Left lobe of liver (tissue), 2 donors: ENCODE results near the gene ZSCAN21. TPM values are rescaled to one million over a fixed set of nuclear protein-coding genes. Genes with fewer than 3 reads are reported as not detected.

Experiments
- ATAC-seq: fragments of 200-7000 bp; cut with Tn5 transposase; one replicate; pipeline ENCODE4 v1.9.1; 2020; ENCODE audit warnings: mild to moderate bottlenecking, moderate library complexity
- DNase-seq: peaks from one replicate; pipeline ENCODE4 v3.0.0-alpha.2; 2020; ENCODE audit warnings: low spot score
- total RNA-seq: library from RNA; stranded (reverse); gene quantifications from one replicate; pipeline ENCODE4 v1.2.1, GENCODE V29; 2021
- donor health status: DM: no; HTN: no; CAD: no; lungs with moderate emphysema.
- donor health status: DM: no; HTN: yes; CAD: no.

Gene ZSCAN21
- total RNA-seq, 1 donor from 2014 or later, result 7.7 TPM

DNA sequence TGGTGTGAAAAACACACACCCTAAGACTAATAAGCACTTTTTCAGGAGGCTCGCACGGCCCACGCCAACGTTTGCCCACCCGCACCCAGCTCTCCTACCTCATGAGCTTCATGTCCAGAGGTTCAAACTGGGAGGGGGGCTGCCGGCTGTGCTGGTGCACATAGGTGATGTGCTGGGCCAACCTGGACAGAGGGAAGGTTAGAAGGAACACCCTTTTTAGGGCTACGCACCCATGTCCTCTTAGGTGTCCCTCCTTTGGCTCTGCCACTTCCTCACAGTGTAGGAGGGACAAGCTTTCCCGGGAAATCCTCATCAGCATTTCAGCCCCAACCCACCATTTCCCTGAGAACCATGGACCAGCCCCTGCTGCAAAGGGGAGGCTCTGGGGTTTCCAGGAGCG lies 45.7 kb downstream of the ZSCAN21 start:
- ATAC-seq (no peak), DNase-seq (no peak)

- ATAC-seq (no peak), DNase-seq (no peak)
Measured at GRCh38 chr7:100095704-100096103, 46.1 kb downstream of the ZSCAN21 start.

GRCh38 chr7:100098913-100099312 lies 49.3 kb downstream of the ZSCAN21 start:
- no peak for ATAC-seq
- no peak for DNase-seq

DNA sequence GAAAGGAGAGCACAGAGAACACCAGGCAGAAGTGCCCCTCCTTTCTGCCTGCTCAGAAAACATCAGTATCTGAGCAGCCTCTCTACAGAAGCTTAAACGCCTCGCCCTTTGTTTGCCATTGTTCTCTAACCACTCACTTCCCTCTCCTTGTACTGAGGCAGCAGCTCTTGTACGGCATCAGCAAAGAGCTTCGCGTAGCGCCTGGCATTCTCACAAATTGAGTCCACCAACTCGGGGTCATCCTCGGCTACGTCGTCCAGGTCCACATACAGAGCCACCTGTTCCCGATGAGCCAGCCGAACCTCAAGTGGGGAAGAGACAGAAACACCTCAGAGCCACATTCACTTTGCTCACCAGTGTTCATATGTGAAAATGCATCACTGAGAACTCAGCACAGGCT lies 49.9 kb downstream of the ZSCAN21 start:
- no peak for DNase-seq
- ATAC-seq, result no peak

GRCh38 chr7:100100420-100101015 lies 50.9 kb downstream of the ZSCAN21 start:
- ATAC-seq, result peak; percentile 89
- peak; percentile 92 for DNase-seq

DNA sequence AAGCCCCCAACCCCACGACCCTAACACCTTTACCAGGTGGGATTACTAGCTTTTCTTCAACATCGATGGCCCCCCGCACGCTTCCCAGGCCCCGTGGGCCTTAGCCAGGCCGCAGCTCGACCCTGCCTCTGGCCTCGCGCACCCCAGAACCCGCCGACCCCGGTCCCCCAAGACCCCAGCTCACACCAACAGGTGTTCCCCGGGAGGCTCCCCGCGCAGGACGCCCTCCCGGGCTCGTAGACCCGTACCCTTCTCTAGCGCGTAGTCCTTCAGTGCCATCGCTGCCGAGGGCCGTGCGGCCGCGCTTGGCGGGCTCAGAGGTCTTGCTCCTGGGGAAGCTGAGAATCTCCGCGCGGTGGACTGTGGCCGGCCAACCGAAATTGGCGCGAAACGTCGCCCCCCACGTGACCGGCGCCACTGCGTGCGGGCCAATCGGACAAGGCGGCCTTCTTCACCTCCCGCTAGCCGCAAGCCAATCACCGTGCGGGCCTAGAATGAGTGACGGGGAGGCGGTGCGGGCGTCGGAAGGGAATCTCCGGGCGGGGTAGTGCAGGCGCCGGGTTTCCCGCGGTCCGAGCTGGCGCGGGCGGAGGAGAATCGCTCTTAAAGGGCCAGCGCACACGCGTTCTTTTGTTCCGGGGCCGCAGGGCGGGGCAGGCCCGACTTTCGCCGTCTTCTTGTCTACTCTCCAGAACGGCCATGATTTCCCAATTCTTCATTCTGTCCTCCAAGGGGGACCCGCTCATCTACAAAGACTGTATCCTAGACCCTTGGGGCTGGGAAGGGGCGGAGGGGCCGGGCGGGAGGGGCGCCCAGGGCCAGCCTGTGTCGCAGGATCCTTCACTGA lies 51.7 kb downstream of the ZSCAN21 start, which contains the start of the genes AP4M1 and MCM7:
Gene AP4M1 (plus strand): TSS at position 628 of the 847 bp plus-strand sequence. CDS start 72 bp downstream, at position 700.
Gene MCM7 (minus strand): TSS at position 382 of the 847 bp plus-strand sequence. CDS start 103 bp downstream, at position 279.
- peak; percentile 87 for ATAC-seq
- peak; percentile 99 for DNase-seq

GRCh38 chr7:100102950-100103840 lies 53.6 kb downstream of the ZSCAN21 start:
- no peak for ATAC-seq
- DNase-seq, result no peak

- ATAC-seq, result no peak
- DNase-seq, result no peak
Measured at GRCh38 chr7:100105534-100105933, 56.0 kb downstream of the ZSCAN21 start.

GRCh38 chr7:100106633-100107032 lies 57.1 kb downstream of the ZSCAN21 start:
- no peak for ATAC-seq
- no peak for DNase-seq

- ATAC-seq (peak; percentile 25), DNase-seq (no peak)
Measured at GRCh38 chr7:100107125-100107737, 57.7 kb downstream of the ZSCAN21 start.

DNA sequence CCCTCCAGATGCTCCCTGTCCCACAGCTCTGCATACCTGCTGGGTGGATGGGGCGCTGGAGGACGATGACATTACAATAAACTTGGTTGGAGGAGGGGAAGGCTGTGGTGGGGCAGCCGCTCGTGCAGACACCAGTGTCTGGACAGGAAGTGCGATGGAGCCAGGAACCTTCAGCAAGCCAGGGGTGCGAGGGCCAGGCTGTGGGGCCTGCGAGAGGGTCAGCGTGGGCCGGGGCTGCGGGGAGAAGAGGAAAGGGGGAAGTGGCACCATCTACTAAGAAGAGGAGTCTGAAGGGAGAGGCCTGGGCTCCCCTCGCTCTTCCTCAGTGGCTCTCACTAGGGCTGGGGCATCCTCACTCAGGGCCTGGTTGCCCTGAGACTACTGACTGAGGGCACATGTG lies 58.3 kb downstream of the ZSCAN21 start:
- peak; percentile 9 for ATAC-seq
- DNase-seq, result no peak

DNA sequence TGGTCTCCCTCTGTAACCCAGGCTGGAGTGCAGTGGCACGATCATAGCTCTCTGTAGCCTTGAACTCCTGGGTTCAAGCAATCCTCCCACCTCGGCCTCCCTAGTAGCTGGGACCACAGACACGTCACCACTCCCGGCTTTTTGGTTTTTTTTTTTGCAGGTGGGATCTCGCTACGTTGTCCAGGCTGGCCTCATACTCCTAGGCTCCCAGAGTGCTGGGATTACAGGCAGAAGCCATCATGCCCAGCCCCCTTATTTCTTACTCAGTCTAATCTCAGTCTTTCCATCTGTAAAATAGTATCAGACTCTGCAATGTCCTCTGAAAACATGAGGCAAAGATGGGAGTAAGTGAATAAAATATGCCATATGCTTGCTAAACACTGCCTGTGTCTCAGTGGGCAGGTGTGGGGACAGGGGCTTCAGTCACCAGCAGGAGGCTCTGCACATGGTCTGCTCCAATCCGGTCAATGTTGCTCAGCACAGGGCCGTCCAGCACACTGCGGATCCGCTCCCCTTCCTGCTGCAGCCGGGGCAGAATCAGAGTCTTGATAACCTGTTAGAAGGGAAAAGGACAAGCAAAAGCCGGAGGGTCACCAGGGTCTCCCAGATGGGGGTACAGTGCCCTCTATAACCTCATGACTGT lies 60.1 kb downstream of the ZSCAN21 start:
- DNase-seq, result no peak
- no peak for ATAC-seq

- ATAC-seq, result no peak
- no peak for DNase-seq
Measured at GRCh38 chr7:100111156-100111555, 61.6 kb downstream of the ZSCAN21 start.

GRCh38 chr7:100111914-100112313 lies 62.3 kb downstream of the ZSCAN21 start:
- ATAC-seq (no peak), DNase-seq (no peak)

Other genes with a start within 250 kb of the ZSCAN21 start
- gene CYP3A43, start 221.8 kb upstream of the ZSCAN21 start, total RNA-seq, result 27.3 TPM
- not detected for gene OR2AE1, start 172.7 kb upstream of the ZSCAN21 start, total RNA-seq
- 13.7 TPM for gene TRIM4, start 130.2 kb upstream of the ZSCAN21 start, total RNA-seq
- gene GJC3, start 120.2 kb upstream of the ZSCAN21 start, total RNA-seq, result 0.86 TPM
- gene AZGP1, start 73.7 kb upstream of the ZSCAN21 start, total RNA-seq, result 2,337 TPM
- gene ZKSCAN1, start 34.2 kb upstream of the ZSCAN21 start, total RNA-seq, result 99.9 TPM
- 14.5 TPM for gene ZNF3, start 31.9 kb downstream of the ZSCAN21 start, total RNA-seq
- 42.6 TPM for gene COPS6, start 39.2 kb downstream of the ZSCAN21 start, total RNA-seq
- 17.7 TPM for gene MCM7, start 51.6 kb downstream of the ZSCAN21 start, total RNA-seq
- gene AP4M1, start 51.9 kb downstream of the ZSCAN21 start, total RNA-seq, result 4.5 TPM
- 14.9 TPM for gene TAF6, start 69.6 kb downstream of the ZSCAN21 start, total RNA-seq
- gene CNPY4, start 69.9 kb downstream of the ZSCAN21 start, total RNA-seq, result 2.4 TPM
- 0.78 TPM for gene MBLAC1, start 77.2 kb downstream of the ZSCAN21 start, total RNA-seq
- gene LAMTOR4, start 99.1 kb downstream of the ZSCAN21 start, total RNA-seq, result 40.9 TPM
- gene TRAPPC14, start 108.9 kb downstream of the ZSCAN21 start, total RNA-seq, result 7.9 TPM
- gene GAL3ST4, start 118.8 kb downstream of the ZSCAN21 start, total RNA-seq, result 0.35 TPM
- 0.18 TPM for gene GPC2, start 127.6 kb downstream of the ZSCAN21 start, total RNA-seq
- 3.1 TPM for gene STAG3, start 128.1 kb downstream of the ZSCAN21 start, total RNA-seq
- gene PVRIG, start 170.2 kb downstream of the ZSCAN21 start, total RNA-seq, result 0.50 TPM